LNCAP (cell line): ENCODE data around the gene MSI2.

Experiments used
- TF ChIP-seq, protein P1 (sequence below): fragments of 450-650 bp; IDR thresholded peaks from 2 replicates; pipeline ENCODE4 v1.5.1; 2017; ENCODE audit warnings: mild to moderate bottlenecking

The MSI2 gene

DNA sequence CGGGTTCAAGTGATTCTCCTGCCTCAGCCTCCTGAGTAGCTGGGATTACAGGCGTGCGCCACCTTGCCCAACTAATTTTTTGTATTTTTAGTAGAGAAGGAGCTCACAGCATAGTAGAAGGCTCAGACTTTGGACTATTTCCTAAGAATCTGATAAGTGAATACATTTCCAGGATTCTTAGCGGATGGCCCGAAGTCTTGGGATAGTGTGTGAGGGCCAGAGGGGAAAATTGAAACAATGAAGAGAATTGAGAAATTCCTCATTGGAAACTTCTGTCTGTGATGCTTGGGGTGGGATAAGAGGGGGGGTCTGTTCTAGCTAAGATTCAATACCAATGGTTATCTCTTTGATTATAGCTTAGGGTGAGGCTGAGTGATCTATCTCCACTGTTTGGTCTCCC lies 183.3 kb downstream of the MSI2 start:
- TF ChIP-seq, protein P1, sequence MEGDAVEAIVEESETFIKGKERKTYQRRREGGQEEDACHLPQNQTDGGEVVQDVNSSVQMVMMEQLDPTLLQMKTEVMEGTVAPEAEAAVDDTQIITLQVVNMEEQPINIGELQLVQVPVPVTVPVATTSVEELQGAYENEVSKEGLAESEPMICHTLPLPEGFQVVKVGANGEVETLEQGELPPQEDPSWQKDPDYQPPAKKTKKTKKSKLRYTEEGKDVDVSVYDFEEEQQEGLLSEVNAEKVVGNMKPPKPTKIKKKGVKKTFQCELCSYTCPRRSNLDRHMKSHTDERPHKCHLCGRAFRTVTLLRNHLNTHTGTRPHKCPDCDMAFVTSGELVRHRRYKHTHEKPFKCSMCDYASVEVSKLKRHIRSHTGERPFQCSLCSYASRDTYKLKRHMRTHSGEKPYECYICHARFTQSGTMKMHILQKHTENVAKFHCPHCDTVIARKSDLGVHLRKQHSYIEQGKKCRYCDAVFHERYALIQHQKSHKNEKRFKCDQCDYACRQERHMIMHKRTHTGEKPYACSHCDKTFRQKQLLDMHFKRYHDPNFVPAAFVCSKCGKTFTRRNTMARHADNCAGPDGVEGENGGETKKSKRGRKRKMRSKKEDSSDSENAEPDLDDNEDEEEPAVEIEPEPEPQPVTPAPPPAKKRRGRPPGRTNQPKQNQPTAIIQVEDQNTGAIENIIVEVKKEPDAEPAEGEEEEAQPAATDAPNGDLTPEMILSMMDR: no peak

DNA sequence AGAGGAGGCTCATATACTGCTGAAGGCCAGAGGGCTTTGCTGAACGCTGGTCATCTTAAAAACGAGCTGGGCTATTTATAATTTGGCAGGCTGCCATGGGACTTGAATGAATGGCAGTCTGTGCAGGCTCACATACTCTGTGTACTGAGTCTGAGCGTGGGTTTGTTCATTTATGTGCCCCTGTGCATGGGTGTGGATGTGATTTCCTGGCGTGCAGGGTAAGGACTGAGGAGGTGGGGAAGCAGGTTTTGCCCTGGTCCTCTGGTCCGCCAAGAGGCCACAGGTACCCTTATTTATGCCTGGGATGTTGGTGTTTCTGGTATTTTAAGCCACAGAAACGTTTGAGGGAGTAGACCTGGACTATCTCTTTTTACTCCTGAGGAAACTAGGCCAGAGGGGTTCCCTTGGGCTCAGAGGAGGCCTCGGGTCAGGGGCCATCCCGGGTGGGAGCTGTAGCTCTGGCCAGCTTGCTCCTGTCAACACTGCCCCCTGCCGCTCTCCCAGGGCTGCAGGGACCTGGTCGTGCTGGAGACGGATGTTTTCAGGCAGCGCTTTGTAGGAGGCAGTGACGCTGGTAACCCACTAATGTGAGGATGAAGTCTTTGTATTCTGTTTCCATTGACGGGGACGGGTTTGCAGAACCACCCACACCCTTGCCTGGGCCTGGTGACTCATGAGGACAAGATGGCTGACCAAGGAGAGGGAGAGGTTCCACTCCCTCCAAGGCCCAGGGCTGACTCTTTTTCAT lies 184.4 kb downstream of the MSI2 start:
- TF ChIP-seq, protein P1: no peak

DNA sequence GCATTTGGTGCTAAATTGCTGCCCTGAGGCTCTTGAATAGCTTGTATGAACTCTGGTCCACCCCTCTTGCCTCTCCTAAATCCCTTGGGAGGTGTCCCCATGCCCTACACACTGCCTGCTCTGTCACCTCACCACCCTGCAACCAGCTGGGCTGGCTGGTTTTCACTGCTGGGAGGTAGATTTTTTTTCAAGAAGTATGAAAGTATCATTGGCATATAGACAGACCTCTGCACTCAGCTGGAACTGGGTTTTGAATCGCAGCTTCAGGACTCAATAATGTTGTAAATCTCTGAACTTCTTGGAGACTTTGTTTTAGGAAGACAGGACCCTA lies 184.9 kb downstream of the MSI2 start:
- TF ChIP-seq, protein P1: no peak

DNA sequence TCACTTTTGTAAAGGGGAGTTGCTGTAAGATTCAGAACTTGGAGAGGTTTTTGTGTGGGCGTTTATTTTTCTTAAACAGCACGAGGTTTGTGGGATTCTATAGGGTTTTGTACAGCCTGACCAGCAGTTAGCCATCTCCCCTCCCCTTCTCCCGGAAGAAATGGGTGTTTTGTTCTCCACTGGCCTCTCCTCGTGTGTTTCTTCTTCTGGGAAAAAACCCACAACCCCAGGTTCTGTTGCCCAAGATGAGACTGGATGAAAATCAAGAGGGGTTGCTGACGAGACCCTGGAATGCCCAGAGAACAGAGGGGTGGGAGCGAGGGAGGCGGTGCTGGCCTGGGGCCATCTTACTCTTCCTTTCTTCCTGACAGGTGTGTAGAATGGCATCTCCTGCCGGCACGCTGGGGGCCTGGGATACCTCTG lies 186.1 kb downstream of the MSI2 start:
- TF ChIP-seq, protein P1: no peak

DNA sequence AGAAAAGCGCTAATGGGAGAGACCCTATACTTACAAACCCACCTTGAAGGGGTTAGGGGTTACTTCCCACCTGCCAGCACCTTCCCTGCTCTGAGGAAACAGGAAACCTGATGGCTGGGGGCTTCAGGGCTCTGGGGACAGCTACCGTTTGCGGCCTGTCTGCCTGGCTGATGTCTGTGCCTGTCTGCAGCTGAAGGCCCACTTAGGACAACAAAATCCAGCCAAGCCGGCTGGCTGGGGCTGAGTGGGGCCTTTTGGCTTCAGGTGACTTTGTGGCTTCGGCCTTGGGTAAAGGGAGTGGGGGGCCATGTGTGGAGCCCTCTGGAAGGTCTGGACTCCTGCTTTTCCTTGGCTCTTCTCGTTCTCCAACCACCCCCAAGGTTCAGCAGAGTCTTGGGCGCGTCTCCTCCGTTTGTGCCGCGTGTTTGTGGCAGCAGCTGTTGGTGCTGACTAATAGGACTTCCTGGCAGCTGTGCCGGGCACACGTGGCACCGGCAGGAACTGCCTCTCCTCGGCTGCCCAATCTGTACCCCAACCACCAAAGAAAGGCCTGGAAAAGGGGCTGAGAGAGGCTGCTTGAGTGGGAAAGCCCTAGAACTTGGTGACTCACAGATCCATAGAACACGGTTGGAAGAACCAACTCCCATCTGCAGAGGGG lies 186.7 kb downstream of the MSI2 start:
- TF ChIP-seq, protein P1: no peak

DNA sequence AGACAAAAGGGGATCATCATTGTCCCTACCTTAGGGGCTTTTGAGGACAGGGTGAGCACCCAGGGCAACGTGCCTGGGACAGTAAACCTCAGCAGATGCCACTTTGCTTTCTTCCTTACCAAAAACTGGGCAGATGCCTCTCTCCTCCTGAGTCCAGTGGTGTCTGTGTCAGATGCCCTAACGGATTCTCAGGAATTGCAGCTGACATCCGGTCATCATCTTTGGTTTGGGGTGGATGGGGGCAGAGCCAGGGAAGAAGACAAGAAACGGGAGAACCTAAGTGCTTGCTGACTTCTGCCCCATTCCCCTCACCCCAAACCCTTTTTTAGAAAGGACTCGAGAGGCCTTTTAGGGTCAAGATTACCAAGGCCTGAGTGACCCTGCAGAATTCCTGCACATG lies 187.5 kb downstream of the MSI2 start:
- TF ChIP-seq, protein P1: no peak

DNA sequence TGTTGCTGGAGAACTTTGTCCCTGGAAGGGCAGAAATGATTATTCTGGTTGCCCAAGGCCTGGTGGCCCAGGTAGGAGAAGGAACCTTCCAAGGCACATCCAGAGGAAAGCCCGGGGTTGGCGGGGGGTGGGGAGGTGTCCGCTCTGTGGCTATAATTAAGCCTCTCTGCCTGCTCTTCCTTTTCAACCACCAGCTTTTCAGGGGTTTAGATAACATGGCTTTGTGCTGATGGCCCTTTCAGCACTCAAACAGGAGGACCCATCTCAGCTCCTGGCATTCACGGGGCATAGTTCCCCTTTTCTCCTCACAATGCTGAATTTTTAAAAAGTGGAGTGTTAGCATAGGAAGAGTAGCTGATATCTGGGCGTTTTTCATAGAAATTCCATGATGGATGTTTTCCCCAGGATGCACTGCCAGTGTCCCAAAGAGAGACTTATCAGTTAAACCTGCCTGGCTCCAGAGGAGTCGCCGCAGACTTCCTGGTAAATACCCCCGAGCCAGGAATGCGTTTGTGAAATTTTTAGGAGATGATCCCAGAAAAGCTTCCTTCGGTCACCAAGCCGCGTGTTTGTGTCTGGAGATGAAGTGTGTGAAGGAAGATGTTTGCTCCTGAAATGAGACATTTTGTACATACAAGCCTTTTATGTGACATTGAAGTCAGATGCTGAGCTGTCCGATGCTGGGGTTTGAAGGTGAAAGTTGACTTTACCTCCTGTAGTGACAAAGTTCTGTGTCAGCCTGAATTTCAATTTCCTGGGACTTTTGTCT lies 188.5 kb downstream of the MSI2 start:
- TF ChIP-seq, protein P1: no peak
